ENCODE results near the gene GRIK5. TPM values are rescaled to one million over a fixed set of nuclear protein-coding genes. Genes with fewer than 3 reads are reported as not detected.
A peak's percentile ranks its signal among the peaks of the same experiment; 100 is the strongest.

Gene GRIK5
- total RNA-seq, 1 experiment from 2014 or later, result 43.1 TPM

DNA sequence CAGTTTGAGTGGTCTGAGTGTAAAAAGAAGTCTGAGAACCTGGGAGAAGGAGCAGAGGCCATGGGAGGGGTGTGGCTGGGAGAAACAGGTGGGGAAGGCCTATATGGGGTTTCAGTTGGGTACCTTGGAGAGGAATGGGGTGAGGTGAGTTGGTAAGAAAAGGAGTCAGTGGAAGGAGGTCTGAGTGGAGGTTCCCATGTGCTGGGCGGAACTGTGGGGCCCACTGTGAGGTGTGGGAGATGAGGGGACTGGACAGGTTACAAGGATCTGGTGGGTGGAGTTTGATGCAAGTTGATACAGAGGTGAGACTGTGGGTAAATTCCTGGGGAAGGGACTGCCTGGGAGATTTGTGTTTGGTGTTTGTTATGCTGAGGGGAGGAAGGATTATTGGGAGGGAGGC lies 8.1 kb upstream of the GRIK5 start:
- no peaks in the 10 kb centered on the region for H4K20me1 ChIP-seq (ENCODE audit: control insufficient read depth, insufficient read depth, insufficient read length)
- no peaks in the 10 kb centered on the region; the same call in 1 of the 2 replicates for H3K4me1 ChIP-seq (ENCODE audit: insufficient read depth, low read length)
- peaks cover 11% of the 10 kb centered on the region for H3K23me2 ChIP-seq (ENCODE audit: insufficient read length, low read depth, low read length, poor library complexity, severe bottlenecking)
- H3K9ac ChIP-seq (ENCODE audit: extremely low read depth, insufficient read length, low read length), result no peak overlapping the region
- no peak overlapping the region for H3T11ph ChIP-seq (ENCODE audit: low read length)
- H3K18ac ChIP-seq (ENCODE audit: insufficient read length, low read depth, low read length), result no peak overlapping the region
- Mint-ChIP-seq H3K36me3 (ENCODE audit: insufficient read depth in 1 of 3, low read depth in 3 of 3) (peaks cover 37 to 49% (median 43%) of the 10 kb centered on the region in 3 experiments), H3K4me3 (peak overlapping the region; percentile 96), H3K27me3 (ENCODE audit: low read depth) (no peaks in the 10 kb centered on the region; the same call in 1 of the 2 replicates), H3K9me3 (no peaks in the 10 kb centered on the region), H3K4me1 (peaks cover 20 to 32% of the 10 kb centered on the region in 2 experiments), H3K27ac (peak overlapping the region; percentile 4 to 83 (median 76); a peak in 5 of 7 replicates)
- H3K23ac ChIP-seq (ENCODE audit: insufficient read length, low read depth, low read length), result no peak overlapping the region
- TF ChIP-seq, protein P1, sequence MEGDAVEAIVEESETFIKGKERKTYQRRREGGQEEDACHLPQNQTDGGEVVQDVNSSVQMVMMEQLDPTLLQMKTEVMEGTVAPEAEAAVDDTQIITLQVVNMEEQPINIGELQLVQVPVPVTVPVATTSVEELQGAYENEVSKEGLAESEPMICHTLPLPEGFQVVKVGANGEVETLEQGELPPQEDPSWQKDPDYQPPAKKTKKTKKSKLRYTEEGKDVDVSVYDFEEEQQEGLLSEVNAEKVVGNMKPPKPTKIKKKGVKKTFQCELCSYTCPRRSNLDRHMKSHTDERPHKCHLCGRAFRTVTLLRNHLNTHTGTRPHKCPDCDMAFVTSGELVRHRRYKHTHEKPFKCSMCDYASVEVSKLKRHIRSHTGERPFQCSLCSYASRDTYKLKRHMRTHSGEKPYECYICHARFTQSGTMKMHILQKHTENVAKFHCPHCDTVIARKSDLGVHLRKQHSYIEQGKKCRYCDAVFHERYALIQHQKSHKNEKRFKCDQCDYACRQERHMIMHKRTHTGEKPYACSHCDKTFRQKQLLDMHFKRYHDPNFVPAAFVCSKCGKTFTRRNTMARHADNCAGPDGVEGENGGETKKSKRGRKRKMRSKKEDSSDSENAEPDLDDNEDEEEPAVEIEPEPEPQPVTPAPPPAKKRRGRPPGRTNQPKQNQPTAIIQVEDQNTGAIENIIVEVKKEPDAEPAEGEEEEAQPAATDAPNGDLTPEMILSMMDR (conservative IDR thresholded peaks at IDR 0.05), result no peak
- H3K4me2 ChIP-seq (ENCODE audit: insufficient read depth, insufficient read length, low read length), result peak overlapping the region; percentile 97
- H4K8ac ChIP-seq (replicated peaks; ENCODE audit: insufficient read length, low read depth, low read length), result no peak overlapping the region
- H3K9me3 ChIP-seq (ENCODE audit: control insufficient read depth, low read depth, low read length), result no peaks in the 10 kb centered on the region
- H3K4ac ChIP-seq (ENCODE audit: low read depth, low read length), result no peak overlapping the region
- no peak overlapping the region for H2BK5ac ChIP-seq (ENCODE audit: insufficient read length, low read length)
- H3K79me1 ChIP-seq (ENCODE audit: insufficient read depth, low read depth, low read length, poor library complexity, severe bottlenecking), result peaks cover 13% of the 10 kb centered on the region
- no peak overlapping the region for H2BK20ac ChIP-seq (ENCODE audit: low read depth, low read length, poor library complexity, severe bottlenecking)
- no peak overlapping the region for H3K56ac ChIP-seq (ENCODE audit: insufficient read length, low read depth, low read length)
- no peak for DNase-seq
- peaks cover 21% of the 10 kb centered on the region for H3K79me2 ChIP-seq (ENCODE audit: insufficient read depth, low read length)
- H3K14ac ChIP-seq (ENCODE audit: insufficient read depth, low read length), result no peak overlapping the region
- H2BK120ac ChIP-seq (ENCODE audit: low read depth, low read length, poor library complexity, severe bottlenecking), result no peak overlapping the region
- no peaks in the 10 kb centered on the region for H3K27me3 ChIP-seq (ENCODE audit: insufficient read depth, low read length)
- WGBS (ENCODE audit: extremely low coverage, insufficient read length, low lambda C conversion rate), result no CpG with 5 or more reads among the region's 1 CpG
- H2BK12ac ChIP-seq (ENCODE audit: insufficient read length, low read depth, low read length), result no peak overlapping the region
- no peak overlapping the region for H2AK5ac ChIP-seq (ENCODE audit: insufficient read length, low read length)
- H4K5ac ChIP-seq (ENCODE audit: insufficient read length, low read depth, low read length), result no peak overlapping the region
- H2BK15ac ChIP-seq (ENCODE audit: low read depth, low read length), result no peak overlapping the region
- no peak overlapping the region for H3K27ac ChIP-seq (ENCODE audit: insufficient read length, low read depth, low read length)
- H2AFZ ChIP-seq (ENCODE audit: low read length), result no peak overlapping the region
- no peak overlapping the region for H4K91ac ChIP-seq (ENCODE audit: insufficient read length, low read depth, low read length)

Data from H9 (cell line).